OCI-LY7 (cell line): ENCODE results near the gene NRG2.

ENCODE experiments used
- EZH2phosphoT487 ChIP-seq: fragments of 200-600 bp; sonication (generic); IDR thresholded peaks from 2 replicates; pipeline ENCODE4 v1.6.1; 2018; ENCODE audit warnings: low read depth, borderline replicate concordance, mild to moderate bottlenecking, mixed run types, antibody characterized with exemption, low read length, moderate library complexity, mixed read lengths
- TF ChIP-seq, protein P1 (sequence below): fragments of 200-600 bp; sonication (generic); conservative IDR thresholded peaks from 2 replicates; pipeline ENCODE4 v1.5.1; 2014; ENCODE audit warnings: mild to moderate bottlenecking, antibody characterized with exemption, low read length, moderate library complexity, mixed read lengths

DNA sequence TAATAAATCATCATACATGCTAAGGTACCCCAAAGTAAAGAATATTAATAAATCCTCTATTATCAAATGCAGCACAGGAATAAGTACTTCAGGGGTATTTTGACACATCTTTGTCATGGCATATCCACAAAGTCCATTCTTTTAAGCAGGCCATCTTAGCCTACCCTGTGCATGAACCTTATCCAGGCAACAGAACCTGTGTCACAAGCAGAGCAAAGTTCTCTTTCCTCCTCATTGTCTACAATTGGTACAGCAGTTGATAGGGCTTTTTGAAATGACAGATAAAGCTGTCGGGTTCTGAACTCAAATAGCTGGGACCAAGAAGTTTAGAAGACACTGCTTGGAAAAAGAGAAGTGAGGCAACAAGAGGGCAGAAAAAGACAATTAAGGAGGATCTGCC lies 40.0 kb upstream of the NRG2 start:
- TF ChIP-seq, protein P1, sequence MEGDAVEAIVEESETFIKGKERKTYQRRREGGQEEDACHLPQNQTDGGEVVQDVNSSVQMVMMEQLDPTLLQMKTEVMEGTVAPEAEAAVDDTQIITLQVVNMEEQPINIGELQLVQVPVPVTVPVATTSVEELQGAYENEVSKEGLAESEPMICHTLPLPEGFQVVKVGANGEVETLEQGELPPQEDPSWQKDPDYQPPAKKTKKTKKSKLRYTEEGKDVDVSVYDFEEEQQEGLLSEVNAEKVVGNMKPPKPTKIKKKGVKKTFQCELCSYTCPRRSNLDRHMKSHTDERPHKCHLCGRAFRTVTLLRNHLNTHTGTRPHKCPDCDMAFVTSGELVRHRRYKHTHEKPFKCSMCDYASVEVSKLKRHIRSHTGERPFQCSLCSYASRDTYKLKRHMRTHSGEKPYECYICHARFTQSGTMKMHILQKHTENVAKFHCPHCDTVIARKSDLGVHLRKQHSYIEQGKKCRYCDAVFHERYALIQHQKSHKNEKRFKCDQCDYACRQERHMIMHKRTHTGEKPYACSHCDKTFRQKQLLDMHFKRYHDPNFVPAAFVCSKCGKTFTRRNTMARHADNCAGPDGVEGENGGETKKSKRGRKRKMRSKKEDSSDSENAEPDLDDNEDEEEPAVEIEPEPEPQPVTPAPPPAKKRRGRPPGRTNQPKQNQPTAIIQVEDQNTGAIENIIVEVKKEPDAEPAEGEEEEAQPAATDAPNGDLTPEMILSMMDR, result no peak
- TF ChIP-seq EZH2phosphoT487, result no peak
